Lower leg skin (tissue), 3 donors: ENCODE results near the gene SEC24D.

Experiments
- CTCF ChIP-seq, 3 donors: fragments of 450-650 bp; IDR thresholded peaks; one replicate each; pipeline ENCODE4 v1.5.1; 2016; ENCODE audit warnings: antibody characterized with exemption in 3 of 3, mild to moderate bottlenecking in 3 of 3, moderate library complexity in 2 of 3
- POLR2A ChIP-seq, 2 donors: fragments of 450-650 bp; IDR thresholded peaks; one replicate each; pipeline ENCODE4 v1.6.1; 2016 to 2017; ENCODE audit warnings: antibody characterized with exemption in 2 of 2, mild to moderate bottlenecking in 1 of 2, moderate library complexity in 1 of 2

DNA sequence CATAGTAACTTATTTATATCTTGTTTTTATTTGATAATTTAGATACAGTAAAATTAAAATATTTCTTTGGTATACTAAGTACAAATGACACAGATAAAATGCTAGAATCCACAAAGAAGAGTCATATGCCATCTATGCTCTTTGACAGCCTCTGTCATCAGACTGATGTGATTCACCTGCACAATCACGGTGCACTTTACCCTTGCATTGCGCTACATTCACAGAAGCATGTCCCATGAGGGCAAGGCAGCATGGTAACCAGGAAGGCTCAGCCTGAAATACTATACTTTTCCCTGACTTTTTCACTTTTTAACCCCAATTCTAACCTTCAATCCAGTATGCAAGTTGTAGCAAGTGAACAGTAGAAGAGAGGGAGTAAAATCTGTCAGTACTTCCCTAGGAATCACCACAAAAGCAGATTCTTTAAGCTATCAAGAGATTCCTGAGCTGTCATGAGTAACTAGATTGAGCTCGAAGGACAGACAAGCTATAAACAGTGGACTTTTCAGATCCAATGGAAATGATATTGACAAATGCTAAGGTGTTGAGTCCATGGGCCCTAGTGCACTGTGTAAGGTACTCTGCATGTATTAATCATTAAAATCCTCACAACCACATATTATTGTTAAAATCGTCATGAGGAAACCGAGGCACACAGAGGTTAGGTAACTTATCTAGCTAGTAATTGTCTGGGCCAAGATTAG, 14.2 kb downstream of the SEC24D start:
- TF ChIP-seq CTCF (IDR thresholded peaks at IDR 0.05) = no peak
- no peak for TF ChIP-seq POLR2A (IDR thresholded peaks at IDR 0.05)
